Measurements from ENCODE around the gene TNK2.
"Not testable (repeated sequence)": the region's sequence is repeated elsewhere in the genome, so short reads cannot be mapped to it uniquely, and the experiment has no call there.

Gene TNK2

DNA sequence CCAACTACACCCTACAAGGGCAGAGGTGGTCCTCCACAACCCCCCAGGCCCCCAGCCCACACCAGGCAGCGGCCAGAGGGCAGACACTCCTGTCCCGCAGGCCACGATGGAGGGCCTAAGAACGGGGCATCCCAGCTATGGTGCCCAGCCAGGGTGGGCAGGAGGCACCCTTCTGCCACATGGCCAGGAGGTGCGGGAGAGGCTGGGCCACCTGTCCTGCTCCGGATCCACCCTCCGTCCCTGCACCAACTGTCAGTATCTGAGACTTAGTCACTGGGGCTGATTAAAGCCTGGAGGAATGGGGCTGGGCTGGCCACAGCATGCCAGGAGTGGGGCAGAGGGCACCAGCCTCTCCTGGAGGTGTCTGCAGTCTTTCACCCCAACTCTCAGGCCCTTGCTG lies 37.9 kb downstream of the TNK2 start:
- no peak for DNase-seq (ENCODE audit: low read depth, low spot score)

DNA sequence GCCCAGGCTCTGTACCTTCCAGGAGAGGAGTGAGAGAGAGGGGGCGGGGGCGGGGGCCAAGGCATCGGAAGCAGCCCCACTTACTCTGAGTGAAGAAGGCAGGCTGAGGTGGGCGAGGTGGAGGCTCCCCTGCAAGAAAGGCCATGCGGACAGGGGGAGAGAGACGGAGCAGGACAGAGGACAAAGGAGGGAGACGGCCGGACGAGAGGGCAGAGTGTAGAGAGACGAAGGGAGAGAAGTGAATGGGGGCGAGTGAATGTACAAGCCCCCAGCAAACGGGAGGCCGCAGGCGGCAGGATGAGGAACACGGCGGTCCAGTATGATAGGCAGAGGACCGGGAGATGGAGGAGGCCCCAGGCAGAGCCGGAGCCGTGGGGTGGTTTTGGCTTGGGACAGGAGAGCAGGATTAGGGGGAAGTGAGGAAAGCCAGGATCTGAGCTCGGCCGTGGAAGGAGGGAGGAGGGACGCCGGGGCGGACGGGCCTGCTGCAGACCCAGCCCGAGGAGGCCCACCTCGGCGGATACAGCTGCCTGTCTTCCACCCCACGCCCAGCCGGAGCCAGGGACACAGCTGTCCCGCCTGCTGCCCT lies 38.8 kb downstream of the TNK2 start:
- no peak for DNase-seq (ENCODE audit: low read depth, low spot score)

DNA sequence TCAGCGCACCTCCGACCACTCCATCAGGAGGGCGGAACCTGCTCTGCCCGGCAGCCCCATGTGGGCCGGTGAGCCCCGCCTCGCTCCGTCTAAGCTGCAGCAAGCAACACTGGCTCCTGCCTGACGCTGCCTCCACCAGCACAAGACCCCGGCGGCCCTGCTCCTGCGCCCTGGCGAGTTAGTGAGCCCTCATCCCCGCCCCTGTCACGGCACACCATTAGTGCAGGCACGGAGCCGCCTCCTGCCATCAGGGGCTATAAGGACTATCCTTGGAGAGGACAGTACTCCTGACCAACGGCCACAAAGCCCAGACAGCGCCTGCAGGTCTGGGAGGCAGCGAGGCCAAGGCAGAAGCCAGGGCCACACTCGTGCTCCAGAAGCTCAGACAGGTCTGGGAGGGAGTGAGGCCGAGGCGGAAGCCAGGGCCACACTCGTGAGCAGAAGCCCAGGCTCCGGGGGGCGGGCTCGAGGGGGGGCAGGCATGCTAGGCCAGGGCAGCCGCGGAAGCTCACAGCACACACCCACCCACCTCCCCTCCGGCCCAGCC lies 39.4 kb downstream of the TNK2 start:
- DNase-seq (ENCODE audit: low read depth, low spot score): no peak

DNA sequence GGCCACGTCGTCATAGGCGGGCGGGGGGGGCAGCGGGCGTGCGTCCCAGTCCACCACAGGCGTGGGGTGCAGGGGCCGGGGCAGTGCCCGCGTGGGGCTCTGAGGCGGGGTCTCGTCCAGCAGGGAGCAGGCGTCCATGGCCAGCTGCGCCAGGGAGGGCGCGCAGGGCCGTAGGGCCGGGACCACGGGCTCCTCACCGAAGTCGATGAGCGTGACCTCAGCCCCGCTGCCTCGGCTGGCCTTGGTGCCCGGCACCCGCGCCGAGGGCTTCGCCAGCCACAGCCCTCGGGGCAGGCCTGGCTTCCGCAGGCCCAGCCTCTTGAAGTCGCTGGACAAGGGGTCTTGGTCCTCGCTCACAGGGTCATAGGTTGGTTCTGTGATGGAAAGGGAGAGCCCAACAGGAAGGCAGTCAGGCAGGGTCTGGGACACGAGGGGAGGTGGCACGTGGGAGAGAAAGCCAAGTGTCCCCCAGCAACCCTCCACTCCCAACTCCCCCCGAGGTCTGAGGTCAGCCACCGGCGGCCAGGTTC lies 40.0 kb downstream of the TNK2 start:
- no peak for DNase-seq (ENCODE audit: low read depth, low spot score)

DNA sequence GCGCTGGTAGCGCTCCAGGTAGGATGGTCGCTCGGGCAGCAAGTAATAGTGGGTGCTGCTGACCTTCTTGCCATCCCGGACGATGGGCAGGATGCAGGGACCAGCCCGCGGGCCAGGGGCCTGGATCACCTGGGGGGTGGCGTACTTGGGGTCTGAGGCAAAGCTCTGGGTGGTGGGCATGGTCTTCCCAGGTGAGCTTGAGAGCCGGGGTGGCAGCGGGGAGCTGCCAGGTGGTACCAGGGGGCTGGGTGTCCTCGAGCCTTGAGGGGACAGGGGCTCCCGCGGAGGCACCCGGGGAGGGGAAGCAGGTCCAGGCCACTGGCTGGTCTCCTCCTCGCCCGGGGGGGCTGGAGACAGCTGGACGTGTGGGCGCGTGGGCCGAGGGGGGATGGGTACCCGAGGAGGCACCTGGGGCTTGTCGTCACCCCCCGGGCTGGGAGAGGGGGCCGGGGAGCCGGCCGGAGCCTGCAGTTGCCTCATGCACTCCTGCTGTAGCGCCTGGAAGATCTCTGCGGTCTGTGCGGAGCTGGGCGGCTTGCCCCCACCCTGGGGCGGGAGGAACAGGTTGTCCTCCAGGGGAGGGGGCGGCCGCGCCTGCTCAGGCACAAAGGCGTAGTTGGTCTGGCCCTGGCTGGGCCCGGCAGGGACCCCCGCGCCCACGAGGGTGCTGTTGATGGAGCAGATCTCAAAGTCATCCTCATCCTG lies 40.6 kb downstream of the TNK2 start:
- DNase-seq (ENCODE audit: low read depth, low spot score): no peak

DNA sequence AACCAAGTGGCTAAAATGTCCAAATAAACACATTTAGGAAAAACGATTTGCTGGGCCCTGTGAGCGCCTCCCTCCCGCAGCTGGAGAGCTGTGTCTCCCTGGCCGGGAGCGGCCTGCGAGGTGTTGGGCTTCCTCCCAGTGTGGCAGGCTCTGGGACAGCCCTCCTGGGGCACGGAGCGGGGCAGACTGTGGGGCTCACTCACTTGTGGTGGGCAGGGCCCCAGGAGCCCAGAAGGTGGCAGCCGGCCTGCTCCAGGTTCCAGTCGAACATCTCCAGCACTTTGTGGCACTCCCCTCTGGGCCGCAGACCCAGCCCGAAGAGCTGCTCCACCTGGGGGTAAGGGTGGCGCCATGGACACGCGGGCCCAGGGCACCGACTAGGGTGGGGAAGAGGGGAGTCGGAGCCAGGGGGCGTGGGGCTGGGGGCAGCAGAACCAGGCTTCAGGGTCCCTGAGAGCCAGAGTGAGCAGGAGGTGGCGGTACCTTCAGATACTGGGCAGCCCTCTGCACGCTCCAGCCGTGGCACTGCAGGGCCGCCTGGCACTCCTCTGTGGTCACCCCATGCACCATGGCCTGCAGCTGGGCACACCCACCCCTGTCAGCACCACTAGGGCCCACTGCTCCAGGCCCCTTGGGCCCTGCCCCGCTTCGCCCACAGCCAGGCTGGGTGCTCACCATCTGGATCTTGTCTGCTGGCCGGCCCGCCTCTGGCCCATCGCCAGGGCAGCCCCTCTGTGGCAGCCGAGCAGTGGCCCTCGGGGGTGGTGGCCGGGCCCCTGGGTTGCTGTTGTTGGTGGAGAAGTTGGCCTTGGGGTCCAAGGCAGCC lies 41.5 kb downstream of the TNK2 start:
- DNase-seq (ENCODE audit: low read depth, low spot score): no peak

DNA sequence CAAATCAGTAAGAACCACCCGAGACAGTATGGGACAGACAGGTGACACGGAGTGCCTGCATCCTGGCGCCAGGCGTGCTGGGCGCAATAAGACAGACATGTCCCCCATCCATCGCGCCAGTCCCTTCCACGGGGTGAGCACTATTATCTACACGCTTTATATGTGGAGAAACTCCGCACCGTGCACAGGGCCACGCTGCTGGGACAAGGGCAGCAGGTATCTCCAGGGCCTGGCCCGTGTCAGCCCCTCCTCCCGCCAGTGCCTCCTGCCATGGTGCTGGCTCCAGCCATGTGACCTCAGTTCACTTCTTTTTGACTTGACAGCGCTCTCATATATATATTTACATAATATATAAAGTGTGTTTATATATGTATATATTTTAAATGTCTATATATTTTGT lies 42.6 kb downstream of the TNK2 start:
- no peak for DNase-seq (ENCODE audit: low read depth, low spot score)

DNA sequence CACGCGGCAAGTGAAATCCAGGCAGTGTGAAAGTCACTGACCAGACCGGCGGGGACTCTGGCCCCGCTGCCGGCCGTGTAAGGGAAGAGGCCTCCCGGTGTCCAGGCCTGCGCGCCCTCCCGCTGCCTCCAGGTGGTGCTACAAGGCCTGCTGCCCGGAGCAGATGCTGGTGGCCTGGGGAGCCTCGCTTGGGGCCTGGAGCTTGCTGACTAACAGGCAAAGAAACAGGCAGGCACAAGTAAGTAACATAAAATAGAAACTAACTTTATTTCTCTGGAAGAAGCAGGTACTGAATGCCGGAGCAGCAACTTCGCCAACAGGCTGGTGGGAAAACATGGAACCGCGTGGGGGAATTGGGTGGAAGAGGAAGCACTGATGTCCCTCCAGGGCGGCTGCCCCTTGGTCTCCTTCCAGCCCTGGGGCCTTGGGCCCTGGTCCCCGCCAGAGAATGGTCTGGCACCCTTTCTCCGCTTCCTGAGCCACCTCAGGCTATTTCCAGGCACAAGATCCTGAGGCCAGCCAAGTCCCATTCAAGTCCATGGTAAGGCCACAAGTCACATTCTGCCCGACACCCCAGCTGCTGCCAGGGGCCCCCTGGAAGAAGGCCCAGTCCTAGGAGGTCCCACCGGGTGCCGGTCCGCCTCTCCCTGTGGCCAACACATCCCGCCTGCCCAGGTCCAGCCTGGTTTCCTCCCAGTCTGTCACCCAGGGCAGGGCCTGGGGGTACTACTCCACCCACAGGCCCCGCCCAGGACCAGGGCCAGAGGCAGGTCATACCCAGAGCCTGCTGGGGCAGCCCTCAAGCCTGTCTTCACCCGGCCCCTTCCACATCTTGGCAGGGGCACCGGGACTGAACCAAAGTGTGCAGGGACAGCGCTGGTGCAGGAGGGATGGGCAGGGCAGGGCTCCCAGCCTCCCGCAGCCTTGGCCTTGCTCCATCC lies 45.0 kb downstream of the TNK2 start:
- peak; percentile 57 for DNase-seq (ENCODE audit: low read depth, low spot score)

DNA sequence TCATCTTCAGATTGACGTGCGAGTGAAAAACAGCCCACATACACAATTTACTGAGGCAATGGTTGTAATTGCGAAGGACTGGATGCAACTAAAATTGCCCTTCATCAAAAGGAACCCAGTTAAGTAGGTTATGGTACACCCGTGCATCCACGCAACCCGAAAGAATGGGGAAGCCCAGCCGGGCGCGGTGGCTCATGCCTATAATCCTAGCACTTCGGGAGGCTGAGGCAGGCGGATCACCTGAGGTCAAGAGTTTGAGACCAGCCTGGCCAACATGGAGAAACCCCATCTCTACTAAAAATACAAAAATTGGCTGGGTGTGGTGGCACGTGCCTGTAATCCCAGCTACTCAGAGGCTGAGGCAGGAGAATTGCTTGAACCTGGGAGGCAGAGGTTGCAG lies 46.0 kb downstream of the TNK2 start:
- not testable (repeated sequence) for DNase-seq (ENCODE audit: low read depth, low spot score)

DNA sequence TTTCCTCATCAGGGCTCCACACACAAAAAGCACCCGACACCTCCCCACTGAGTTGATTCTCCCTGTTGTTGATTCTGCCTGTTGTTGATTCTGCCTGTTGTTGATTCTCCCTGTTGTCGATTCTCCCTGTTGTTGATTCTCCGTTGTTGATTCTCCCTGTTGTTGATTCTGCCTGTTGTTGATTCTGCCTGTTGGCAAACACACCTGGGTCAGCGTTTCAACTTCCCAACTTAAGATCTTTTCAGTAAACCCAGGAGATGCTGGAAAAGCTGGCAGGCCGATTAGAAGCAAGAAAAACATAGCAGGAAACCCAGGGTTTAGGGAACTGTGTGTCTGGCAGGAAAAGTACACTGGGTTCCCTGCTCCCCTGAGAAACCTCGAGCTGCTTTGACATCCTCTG lies 47.9 kb downstream of the TNK2 start:
- no peak for DNase-seq (ENCODE audit: low read depth, low spot score)

DNA sequence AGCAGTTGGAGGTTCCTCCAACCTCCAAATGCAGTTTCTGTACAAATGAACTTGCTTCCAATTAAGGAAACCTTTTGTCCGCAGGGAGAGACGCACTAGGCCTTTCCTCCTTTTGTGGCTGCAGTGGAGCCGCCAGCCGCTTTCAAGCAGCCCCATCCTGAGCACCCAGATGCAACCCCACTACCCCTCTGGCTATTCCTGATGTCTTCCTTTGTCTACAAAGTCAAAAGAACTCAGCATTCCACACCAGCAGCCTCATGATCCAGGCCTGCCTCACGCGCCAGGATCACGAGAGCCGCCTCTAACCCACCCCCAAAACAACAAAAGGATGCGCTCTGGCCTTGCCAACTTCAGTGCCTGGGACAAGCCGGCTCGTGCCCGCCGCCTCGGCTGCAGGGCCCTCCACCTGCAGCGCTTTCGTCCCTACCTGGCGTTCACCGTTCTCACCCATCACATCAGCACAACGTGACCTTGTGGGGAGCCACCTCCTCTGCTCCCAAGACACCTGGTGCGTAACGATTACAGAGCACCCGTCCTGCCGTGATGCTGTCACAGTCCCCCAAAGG lies 48.4 kb downstream of the TNK2 start:
- DNase-seq (ENCODE audit: low read depth, low spot score): no peak

DNA sequence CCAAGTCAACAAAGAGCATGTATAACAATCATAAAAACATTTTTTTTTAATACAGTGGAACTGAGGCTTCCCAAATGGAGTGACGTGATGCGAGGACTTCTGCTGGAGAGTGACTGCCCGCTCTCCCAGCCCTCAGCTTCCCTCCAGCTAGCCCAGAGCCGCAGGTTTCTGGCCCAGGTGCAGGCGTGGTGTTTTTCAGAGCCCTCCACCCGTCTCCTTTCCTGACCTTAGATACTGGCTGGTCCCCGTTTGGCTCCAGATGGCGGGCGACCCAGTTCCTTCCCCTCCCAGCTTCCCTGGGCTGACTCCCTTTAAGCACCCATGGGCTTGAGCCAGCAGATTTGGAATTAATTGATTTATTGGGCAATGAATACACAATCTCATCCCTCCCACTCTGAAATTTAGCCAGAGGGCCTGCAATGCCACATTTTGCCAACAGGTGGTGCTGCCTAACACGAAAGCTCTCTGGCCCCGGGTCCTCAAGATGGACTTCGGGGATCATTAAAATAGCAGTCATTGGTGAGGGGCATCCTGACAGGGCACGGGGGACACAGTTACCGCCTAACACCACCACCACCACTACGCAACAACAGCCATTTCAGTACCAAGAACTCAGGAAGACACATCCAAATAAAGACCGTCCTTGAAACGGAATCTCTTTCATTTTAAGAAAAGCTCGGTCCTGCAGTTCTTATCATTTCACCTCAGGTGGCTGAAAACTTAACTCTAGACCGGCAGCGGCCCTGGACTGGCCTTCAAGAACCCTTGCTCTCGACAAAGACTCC lies 49.1 kb downstream of the TNK2 start:
- DNase-seq (ENCODE audit: low read depth, low spot score): no peak

DNA sequence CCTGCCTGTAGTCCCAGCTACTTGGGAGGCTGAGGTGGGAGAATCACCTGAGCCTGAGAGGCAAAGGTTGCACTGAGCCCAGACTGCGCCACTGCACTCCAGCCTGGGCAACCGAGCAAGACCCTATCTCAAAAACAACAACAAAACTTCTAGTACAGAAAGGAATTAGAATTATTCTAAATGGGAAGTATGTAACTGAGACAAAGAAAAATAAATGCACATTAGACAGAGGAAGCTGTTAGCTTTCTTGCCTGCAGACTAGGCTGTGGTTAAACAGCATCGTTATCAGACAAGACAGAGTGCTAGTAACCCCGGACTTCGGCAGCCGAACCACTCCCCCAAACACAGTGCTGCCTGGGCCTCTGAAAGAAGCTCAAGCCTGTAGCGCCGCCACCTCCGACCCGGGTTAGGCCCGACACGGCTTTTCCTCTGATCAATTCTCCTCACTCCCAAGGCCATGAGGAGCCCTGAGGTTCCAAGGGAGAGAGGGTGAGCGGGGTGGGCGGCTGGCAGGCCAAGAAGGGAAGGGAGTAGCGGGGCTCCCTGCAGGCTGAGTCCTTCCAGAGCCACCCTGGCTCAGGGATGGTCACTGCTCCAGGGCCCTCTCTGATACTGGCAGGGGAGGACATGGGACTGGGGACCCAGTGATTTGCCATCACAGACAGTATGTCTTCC lies 51.8 kb downstream of the TNK2 start:
- no peak for DNase-seq (ENCODE audit: low read depth, low spot score)

DNA sequence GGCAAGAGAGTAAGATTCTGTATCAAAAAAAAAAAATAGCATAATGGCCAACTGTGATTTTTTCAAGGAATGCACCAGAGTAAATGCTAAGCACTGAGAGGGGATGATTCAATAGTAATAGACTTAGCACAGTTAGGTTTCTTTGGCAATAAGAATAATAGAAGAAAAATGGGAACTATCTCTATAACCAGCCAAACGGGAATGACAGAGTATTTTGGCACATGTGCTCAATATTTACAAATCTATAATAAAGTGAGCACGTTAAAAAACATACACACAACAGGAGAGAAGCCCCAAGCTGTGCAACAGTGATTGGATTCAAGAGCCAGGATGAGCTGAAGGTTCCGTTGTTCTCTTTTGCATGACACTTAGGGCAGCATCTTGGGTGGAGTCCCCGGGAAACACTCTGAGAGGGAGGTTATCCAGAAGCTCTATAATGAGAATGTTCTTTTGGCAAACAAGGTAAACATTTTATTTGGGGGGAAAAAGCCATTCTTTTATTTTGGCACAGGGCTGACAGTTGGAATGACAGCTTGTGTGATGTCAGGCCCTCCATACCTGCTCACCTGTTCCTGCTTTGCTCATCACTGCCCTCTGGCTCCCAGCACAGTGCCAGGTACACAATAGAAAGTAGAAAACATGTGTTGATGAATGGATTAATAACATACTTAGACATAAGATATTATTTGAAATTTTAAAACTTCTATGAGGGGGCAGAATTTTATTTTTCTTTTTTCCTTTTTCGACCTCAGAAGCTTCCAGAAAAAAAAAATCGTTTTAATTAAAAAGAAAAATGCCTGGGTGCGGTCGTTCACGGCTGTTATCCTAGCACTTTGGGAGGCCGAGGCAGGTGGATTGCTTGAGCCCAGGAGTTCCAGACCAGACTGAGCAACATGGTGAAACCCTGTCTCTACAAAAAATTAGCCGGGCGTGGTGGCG lies 52.6 kb downstream of the TNK2 start:
- DNase-seq (ENCODE audit: low read depth, low spot score): no peak

DNA sequence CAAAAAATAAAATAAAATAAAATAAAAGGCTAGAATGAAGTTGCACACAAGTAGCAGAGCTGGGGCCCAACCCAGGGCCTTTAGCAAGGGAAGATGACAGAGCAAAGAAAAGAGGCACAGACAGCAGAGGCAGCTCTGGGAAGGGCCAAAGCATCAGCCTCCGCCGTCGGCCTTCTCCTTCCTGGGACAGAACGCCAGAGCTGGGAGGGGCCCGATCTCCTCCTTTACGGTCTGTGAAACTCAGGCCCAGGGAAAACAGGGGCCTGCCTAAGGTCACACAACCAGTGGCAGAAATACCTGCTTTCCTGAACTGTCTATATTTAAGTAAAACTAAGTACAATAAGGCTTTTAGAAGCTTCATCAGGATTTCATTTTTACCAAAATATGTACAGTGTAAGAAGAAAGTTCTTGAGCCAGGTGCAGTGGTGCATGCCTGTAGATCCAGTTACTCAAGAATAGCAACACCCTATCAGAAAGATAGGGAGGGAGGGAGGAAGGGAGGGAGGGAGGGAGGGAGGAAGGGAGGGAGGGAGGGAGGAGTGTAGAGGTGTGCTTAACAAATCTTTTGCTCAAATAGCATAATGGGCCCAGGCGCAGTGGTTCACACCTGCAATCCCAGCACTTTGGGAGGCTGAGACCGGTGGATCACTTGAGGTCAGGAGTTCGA lies 53.6 kb downstream of the TNK2 start:
- DNase-seq (ENCODE audit: low read depth, low spot score): no peak

DNA sequence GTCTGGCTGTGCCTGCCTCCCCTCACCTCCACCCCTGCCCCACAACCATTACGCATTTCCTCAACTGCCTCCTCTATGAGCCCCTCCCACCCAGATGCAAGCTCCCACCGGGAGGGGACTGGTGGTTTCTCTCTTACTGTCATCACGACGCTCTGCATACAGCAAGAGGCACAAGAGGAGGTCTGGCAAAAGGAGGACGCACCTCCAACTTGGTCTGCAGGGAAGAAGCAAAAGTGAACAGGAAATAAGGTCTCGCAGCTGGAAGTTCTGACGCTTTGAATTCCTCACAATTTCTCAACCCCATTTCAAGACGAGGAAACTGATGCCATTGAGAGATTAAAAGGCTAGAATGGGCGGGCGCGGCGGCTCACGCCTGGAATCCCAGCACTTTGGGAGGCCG lies 54.4 kb downstream of the TNK2 start:
- no peak for DNase-seq (ENCODE audit: low read depth, low spot score)

DNA sequence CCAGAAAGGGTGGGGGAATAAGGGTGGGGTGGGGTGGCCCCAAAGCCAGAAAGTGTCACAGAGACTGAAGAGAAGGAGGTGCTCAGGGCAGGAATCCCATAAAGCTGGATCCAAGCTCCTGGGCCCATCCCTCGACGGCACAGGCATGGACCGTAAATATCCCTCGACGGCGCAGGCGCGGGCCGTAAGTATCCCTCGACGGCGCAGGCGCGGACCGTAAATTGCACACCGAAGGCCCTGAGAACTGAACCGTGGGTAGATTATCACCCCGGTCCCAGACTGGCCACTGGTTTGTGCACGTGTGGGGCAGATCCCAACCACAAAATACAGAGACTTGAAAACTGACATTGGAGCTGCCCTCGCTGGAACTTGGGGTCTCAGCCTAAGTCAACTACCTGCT lies 55.3 kb downstream of the TNK2 start:
- no peak for DNase-seq (ENCODE audit: low read depth, low spot score)

Data from brain pericyte (primary cell).